Activated CD4-positive, alpha-beta T cell treated with anti-CD3 and anti-CD28 coated beads for 1 hour (primary cell): ENCODE results near the gene PRL.

Experiments used
- DNase-seq: peaks from one replicate; pipeline ENCODE4 v3.0.0-alpha.2; 2020

PRL gene

DNA sequence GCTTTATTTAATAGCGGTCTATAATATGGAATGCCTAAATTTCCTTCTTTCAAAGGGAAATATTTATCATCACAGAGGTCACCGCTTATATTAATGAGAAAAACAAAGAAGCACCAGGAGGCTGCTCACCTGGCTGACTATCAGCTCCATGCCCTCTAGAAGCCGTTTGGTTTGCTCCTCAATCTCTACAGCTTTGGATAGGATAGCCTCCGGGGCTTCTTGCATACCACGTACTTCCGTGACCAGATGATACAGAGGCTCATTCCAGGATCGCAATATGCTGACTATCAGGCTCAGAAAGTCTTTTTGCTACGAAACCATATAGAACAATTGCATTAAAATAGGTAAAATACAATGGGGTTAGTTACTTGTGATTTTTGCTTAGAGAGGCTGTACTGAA is 6.8 kb downstream of the PRL start:
- DNase-seq, result no peak

DNA sequence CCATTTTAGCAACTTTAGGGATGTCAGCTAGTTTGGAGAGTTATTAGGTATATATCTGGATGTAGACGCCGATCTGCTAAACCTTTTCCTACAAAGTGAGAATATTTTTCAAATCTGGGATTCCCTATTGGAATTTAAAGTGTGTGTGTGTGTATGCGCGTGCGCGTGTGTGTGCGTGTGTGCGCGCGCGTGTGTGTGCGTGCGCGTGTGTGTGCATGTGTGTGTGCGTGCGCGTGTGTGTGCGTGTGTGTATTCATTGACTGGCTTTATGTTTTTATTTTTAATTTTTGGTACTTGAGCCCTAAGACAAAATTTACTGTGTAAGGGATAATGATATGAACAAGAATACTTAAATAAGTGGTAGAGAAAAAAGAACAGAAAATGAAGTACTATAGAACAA is 8.1 kb downstream of the PRL start:
- no peak for DNase-seq

DNA sequence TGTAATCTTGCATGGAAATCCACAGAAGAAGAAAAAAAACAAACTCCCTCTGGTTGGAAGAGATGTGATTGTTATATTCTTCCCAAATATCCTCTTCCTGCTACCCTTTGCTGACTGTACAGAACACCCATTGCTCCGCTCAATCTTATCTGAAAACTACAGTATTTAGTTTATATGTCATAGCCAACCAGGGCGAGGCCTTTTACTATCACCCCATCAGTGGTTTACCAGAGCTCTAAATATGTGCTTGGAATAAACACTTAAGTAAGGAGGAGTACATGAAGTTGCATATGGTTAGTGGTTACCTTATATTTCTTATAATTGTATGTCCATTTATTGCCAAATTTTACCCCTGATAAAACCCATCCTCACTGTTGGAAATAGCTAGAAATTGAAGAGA is 12.2 kb downstream of the PRL start:
- DNase-seq, result no peak

DNA sequence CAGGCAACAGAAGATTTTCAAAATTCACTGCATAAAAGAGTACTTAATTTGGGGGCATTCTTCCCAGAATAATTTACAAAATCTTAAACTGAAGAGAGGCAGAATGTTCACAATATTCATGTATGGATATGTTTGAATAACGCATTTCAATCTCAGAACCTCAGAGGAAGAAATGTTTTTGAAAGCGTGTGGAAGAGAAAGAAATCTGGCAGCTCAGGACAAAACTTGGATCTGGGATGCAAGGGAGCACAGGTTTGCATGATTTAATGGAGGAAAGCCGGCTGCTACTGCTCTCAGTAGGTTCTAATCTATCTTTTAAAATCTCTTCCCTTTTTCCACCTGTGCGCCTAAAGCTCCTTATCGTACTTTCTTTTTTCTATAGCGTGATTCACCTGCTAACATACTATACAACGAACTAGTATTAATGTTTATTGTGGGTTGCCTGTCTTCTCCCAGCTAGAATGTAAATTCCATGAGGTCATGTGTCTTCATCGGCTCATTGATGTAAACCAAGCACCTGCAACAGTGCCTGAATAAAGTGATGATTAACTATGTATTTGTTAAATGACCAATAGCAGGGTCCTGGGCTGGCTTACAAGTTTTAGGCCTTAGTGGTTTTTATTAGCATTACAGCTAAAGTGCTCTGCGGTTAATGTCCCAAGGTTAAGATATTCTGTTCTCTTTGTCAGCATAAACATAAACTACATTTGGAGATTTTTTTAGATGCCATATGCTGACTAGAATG is 15.3 kb downstream of the PRL start:
- no peak for DNase-seq

DNA sequence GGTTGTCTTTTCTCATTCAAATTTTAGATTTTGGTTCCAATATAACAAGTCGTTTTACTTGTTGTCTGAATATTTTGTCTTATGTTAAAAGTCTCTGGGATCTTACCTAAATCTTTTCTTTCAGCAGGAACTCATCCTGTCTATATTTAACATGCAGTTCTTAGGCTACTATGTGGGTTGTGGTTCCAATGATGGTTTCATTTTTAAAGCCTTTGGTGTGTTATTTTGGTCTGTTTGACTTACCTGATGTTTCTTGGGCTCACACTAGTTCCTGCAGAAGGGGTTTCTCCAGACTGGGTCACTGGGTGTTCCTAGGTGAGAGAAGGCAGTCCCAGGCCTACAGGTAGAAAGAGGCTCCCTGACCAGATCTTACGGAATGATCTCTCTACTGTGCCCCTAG is 17.4 kb downstream of the PRL start:
- DNase-seq, result no peak

DNA sequence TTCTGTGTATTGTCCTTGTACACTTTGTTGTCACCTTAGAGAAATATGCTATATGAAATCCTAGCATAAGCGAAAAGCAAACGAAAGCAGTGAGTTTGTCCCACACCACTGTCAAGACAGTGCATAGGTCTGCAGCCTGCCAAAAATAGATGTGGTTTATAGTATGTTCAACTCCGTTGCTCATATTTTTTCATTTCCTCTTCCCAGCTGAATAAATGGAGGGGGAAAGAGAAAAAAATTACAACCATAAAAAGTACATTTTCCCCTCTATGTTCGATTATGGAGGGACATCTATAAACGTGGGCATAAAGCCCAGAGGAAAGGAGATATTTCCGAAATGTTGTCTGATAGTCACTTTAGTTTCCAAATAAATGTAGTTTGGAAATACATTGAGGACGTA is 25.8 kb downstream of the PRL start:
- DNase-seq, result no peak

DNA sequence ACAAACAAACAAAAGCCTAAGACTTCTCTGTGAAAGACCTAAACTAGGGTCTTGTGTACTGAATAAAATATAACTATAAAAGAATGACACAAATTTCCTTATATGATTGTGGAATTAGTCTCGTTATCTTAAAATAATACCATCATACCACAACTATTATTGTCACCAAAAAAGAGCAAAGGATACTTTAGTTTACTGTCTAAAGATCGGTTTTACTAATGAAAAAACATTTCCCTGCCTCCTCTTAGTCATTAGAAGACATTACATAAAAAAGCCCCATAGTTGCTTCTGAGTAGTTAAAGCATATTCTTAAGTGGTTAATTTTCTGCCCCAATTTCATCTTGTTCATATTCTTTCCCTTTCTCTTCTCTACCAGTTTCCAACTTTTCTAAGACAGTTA is 33.1 kb downstream of the PRL start:
- no peak for DNase-seq

DNA sequence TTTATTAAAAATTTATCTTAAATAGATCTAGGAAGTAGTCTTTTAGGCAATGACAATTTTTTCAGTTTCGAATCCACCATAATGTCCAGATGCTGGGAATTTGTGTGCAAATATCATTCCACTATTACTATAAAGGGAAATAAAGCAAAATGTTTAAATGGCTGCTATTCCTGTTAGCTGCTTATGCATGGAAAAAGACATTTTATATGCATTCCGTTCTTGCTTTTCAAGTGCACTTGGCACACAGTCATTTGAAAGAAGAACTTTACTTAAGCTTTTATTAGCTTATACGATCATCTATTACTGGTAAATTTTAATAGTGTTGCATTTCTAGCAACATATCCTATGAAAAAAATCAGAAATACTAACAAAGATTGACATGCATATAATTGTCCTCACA is 42.0 kb downstream of the PRL start:
- no peak for DNase-seq

DNA sequence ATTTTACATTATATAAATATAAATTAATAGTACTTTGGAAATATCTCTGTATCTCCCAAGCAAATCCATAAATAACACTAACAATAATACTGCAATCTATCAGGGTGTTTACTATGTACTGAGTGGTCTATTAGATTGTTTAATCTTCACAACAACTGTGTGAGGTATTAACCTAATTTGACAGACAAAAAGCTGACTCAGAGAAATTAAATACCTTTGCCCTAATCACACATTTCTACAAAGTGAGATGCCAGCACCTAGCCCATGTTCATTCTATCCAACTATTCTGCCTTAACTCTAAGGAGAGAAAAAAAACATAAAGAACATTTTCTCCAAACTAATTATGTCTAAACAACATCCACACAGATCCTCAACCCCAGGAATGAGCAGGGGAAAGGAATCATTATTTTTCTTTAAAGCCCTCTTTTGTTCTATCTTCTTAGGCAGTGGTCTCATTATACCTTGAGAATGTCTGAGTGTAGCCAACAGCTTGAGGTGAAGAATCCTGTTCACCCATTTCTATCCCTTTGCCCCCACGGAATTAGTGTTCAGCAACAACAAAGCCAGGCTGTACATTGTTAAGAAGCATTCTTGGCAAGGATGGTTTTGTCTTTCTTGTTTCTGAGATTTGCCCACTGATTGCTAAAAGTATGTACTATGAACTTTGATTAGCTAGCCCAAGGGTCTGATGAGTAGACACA is 42.7 kb downstream of the PRL start:
- no peak for DNase-seq

DNA sequence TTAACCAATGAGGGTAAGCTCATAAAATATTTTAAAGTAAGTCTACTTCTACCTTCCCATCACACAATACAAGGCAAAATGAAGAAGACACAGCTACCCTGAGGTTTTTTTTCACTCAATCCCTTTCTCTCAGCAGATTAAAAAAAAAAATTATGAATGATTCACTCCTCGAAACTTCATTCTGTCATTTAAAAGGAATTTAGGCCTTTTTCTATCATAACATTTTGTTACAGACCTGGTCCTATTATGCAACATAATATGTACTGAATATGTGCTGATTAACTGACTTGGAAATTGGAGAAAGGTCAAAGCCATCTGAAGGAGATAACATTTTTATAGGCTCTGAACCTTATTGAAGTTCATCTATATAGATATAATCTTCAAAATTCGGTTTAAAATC is 45.5 kb downstream of the PRL start:
- no peak for DNase-seq

DNA sequence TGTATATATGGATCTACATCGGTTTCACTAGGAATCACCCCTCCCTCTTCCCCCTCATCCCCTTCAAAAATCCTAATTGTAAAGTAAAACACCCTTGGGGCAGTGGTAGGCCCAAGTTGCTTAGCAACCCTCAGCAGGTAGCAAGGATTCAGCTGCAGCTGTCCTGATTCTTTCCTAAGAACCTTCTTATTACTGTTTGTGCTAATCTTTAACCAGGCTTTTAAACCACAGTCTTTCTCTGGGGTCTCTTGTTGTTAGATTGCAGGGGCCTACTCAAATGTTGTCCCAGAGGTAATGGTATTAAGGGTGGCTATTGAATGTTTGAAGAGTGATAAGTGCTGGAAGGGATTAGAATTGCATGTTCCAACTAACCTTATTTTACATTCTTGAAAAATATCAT is 46.4 kb downstream of the PRL start:
- no peak for DNase-seq

DNA sequence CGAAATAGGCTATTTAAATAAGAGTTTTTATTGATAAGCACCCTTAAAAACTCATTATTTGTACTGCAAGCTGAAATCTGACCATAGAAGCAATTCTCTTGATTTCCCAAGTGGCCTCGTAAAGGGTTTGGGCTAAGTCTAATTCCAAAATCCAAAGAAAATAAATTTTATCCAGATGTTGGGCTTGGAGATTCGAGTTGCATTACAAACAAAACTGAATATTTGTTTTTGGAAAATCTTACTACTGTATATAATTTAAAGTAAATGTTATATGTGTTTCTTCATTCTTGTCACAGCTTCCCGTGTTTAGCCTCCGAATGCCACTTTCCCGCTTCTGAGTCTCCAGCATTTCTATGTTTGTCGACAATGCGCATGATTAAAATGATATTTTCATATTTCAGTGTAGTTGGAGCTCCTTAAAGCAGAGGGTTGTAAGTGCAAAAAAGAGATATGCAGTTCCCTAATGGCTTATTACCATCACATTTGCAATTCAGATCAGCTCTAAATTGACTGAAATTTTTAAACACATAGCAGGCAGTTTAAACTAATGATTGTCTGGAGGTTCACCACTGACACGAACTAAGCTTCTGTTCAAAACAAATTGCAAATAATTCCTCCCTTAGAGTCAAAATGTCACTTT is 47.0 kb downstream of the PRL start:
- no peak for DNase-seq

DNA sequence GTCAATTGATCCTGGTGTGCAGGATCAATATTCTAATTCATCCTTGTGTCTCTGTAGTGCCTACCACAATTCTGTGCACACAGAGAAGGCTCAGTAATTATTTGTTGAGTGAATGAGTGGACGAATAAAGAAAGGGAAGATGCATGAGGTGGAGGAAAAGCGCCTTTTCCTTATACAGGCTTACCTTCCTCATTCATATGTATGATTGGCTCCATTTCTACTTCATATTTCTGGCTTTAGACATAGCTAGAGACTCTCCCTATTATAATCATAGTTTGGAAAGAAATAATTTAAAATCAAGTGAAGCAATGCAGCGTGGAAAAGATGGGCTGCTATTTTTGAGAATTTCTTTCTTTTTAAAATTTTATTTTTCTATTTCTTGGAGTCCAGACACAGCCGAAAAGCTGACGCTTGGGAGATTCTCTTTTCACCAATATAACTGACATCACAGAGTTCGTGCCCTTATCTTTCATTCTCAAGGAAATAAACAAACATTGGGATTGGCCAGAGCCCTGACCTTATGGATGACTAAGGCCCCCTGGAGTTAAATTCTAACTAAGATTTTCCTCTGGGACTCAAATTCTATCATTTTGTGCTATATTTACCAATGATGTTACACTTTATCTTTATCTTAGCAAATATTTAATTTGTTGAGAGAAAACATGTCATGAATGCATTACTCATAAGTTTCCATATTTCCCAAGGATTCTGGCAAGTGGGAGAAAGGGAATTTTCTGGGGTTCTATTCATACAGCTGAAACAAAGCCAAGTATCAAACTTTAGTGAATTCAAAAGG is 48.1 kb downstream of the PRL start:
- no peak for DNase-seq

DNA sequence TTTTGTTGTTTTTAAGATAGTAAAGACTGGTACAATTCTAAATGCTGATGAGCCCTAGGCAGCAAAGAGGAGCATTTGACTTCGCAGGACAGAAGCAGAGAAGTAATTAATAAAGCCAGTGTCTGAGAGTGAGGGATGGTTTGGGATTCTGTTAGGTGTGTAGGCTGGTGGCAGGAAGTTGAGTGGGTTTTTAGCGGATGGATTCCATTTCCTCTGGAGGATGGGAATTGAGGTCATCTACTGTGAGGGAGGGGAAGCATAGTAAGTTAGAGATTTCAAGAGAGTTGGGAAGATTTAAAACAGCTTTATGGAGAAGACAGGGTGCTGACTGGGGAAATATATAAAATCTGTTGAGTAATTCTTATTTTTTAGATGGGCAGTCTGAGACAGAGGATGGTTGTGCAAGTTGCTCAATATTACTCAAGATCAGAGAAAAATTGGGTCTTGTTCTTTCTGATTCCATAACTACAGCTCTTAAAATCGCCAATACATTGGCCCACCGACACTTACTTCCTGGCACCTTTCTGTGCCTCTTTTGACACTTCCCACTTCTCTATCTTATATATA is 48.8 kb downstream of the PRL start:
- no peak for DNase-seq

DNA sequence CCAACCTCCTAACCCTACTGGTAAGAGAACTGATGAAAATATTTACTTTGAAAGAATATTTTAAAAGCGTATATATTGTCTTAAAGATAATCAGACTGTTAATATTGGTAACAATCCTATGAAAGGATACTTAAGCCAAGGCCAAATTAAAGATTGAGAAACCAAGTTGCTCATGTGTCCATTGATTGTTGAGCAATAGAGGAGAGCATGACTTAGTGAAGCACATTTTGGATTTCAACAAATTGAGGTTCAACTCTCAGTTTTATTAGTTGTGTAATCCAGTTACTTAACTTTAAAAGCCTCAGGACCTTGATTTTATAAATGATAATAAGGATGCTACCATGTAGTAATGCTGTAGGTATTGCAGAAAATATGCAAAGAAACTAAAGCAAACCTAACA is 56.8 kb downstream of the PRL start:
- no peak for DNase-seq

DNA sequence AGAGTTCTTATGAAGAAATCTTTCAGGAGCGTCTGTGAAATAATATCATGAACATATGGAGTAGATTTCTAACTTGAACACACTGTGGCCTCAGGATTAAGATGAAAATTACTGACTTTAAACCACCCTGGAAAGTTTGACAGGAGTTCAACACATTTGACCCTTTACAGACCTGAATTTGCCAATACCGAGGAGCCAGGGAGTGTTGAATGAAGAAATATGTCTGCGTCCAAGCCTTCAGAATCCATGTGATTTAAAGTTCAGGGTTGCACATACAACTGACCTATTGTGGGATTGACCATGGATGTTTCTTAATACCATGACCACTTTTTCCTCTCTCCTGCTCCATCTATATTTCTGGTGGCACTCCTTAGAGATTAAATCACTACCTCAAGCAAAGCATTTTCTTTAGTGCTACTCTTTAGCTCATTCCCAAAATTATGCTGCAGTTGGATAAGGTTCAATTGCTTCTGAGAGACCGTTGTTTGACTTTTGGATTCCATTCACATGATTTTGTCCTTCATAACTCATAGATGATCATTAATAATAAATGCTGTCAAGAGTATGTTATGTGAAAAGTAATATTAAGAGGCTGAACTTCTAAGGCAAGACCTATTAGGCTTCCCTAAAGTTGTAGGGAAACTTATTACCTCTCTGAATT is 57.4 kb downstream of the PRL start:
- DNase-seq, result no peak

DNA sequence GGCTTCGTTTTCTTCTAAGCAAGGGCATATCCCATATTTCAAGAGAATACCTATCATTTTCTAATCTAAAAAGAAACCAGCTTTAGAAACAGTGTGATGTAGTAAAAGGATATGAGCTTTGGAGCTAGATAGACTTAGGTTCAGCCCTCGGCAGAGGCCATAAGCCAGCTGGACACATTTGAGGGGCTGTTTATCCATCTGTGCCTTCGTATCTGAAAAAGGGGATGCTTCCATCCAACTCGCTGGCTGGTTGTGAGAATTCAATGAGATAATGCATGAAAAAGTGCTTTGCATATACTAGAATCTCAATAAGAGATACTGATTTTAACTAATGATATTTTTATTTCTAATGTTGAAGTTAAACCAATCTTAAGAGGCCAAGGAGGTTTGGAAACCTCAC is 58.0 kb downstream of the PRL start:
- DNase-seq, result no peak

DNA sequence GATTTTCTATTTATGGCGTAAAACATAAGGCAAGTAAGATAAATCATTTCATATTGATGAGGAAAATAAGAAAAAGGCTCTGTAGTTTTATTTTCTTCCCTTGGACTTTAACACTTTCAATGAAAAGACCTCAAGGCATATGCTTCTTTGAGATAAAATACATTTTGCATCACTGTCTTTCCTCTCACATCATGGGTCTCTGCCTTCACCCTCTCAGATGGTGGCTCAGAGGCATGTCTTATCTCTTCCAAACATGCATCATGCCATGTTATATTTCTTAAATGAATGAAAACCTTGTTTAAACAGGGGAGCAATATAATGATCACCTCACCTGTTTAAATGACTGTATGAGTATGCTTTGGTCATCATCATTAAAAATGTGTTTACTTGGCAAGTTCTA is 59.3 kb downstream of the PRL start:
- DNase-seq, result no peak
